ENCODE data around the gene CLDN9. TPM values are rescaled to one million over a fixed set of nuclear protein-coding genes. Genes with fewer than 3 reads are reported as not detected.

CLDN9 gene
- total RNA-seq, 1 donor from 2014 or later, result 0.99 TPM

DNA sequence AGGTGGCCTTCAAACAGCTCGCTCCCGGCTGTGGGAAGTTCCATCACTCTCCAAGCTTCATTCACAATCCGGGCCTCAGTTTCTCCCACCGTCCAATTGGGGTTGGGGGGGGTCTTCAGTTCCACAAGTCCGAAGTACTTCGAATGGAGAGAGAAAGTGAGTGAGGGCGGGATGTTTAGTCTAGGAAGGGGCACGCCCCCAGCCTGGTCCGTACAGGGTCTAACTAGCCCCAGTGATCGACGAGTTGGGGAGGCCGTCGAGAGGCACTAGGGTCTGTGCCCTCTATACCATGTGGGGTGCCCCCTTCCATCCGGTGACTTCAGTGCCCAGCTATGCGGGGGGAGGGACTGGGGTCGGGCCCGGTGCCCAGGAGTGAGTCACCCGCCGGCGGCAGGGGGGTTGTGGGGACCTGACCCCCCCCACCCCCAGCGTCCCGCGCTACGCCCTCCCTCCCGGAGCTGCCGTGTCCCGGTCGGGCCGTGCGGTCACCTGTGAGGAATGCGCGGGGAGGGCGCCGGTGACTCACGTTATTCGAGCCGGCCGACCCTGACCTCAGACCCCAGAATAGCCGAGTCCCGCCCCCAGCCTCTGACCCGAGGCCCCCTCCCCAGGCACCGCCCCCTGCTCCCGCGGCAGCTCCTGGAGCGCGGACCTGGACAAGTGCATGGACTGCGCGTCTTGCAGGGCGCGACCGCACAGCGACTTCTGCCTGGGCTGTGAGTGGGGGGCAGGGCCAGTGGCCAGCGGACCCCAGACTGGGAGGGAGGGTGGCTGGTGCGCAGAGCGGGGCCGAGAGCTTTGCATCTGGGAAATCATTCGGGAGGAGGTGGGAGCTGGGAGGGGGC, 8.1 kb downstream of the CLDN9 start:
- H3K9me3 Mint-ChIP-seq, result no peaks in the 10 kb centered on the region
- peak overlapping the region; percentile 94 for H3K4me3 Mint-ChIP-seq
- peaks cover 23% of the 10 kb centered on the region for H3K27me3 Mint-ChIP-seq
- peak overlapping the region; percentile 98 for H3K27ac Mint-ChIP-seq
- TF ChIP-seq, protein P1, sequence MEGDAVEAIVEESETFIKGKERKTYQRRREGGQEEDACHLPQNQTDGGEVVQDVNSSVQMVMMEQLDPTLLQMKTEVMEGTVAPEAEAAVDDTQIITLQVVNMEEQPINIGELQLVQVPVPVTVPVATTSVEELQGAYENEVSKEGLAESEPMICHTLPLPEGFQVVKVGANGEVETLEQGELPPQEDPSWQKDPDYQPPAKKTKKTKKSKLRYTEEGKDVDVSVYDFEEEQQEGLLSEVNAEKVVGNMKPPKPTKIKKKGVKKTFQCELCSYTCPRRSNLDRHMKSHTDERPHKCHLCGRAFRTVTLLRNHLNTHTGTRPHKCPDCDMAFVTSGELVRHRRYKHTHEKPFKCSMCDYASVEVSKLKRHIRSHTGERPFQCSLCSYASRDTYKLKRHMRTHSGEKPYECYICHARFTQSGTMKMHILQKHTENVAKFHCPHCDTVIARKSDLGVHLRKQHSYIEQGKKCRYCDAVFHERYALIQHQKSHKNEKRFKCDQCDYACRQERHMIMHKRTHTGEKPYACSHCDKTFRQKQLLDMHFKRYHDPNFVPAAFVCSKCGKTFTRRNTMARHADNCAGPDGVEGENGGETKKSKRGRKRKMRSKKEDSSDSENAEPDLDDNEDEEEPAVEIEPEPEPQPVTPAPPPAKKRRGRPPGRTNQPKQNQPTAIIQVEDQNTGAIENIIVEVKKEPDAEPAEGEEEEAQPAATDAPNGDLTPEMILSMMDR (conservative IDR thresholded peaks at IDR 0.05), result no peak
- no peak for DNase-seq (ENCODE audit: extremely low spot score, unreplicated experiment)
- H3K36me3 Mint-ChIP-seq, result peaks cover 5% of the 10 kb centered on the region
- peaks cover 36% of the 10 kb centered on the region for H3K4me1 Mint-ChIP-seq (ENCODE audit: unreplicated experiment)

DNA sequence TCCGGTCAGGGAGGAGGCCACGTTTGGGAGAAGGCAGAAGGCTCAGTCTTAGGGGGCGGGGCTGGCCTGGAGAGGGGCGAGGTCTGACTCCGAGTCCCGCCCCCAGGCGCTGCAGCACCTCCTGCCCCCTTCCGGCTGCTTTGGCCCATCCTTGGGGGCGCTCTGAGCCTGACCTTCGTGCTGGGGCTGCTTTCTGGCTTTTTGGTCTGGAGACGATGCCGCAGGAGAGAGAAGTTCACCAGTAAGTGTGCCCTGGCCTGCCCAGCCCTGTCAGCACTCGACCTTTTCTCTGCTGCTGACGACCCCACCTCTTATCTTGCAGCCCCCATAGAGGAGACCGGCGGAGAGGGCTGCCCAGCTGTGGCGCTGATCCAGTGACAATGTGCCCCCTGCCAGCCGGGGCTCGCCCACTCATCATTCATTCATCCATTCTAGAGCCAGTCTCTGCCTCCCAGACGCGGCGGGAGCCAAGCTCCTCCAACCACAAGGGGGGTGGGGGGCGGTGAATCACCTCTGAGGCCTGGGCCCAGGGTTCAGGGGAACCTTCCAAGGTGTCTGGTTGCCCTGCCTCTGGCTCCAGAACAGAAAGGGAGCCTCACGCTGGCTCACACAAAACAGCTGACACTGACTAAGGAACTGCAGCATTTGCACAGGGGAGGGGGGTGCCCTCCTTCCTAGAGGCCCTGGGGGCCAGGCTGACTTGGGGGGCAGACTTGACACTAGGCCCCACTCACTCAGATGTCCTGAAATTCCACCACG, 8.9 kb downstream of the CLDN9 start:
- peak; percentile 84 for DNase-seq (ENCODE audit: extremely low spot score, unreplicated experiment)

DNA sequence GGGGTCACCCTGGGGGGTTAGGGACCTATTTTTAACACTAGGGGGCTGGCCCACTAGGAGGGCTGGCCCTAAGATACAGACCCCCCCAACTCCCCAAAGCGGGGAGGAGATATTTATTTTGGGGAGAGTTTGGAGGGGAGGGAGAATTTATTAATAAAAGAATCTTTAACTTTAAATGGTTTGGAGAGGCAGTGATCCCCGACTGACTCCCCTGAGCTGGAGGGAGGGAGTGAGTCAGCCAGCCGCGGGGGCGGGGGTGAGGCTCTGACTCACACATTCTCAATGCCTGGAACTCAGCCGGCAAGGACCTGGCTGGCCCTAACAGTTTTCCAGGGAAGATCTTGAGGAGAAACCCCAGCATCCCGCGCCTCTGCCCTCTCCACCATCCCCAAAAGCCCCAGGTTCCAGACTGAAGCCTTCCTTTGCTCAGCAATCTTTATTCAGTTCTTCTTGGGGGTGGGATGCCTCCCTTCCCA, 9.5 kb downstream of the CLDN9 start:
- Mint-ChIP-seq H3K4me1 (ENCODE audit: unreplicated experiment) (peaks cover 36% of the 10 kb centered on the region), H3K9me3 (no peaks in the 10 kb centered on the region), H3K27ac (peak overlapping the region; percentile 98), H3K4me3 (peak overlapping the region; percentile 94), H3K27me3 (peaks cover 13% of the 10 kb centered on the region), H3K36me3 (peaks cover 5% of the 10 kb centered on the region)
- DNase-seq (ENCODE audit: extremely low spot score, unreplicated experiment), result no peak
- TF ChIP-seq, protein P1 (conservative IDR thresholded peaks at IDR 0.05), result no peak

More for the DNA sequence above, 8.9 kb downstream of the CLDN9 start:
- TF ChIP-seq, protein P1 (conservative IDR thresholded peaks at IDR 0.05), result peak; percentile 54
- Mint-ChIP-seq H3K27ac (peak overlapping the region; percentile 98), H3K9me3 (no peaks in the 10 kb centered on the region), H3K4me1 (ENCODE audit: unreplicated experiment) (peaks cover 36% of the 10 kb centered on the region), H3K36me3 (peaks cover 5% of the 10 kb centered on the region), H3K27me3 (peaks cover 18% of the 10 kb centered on the region), H3K4me3 (peak overlapping the region; percentile 94)

DNA sequence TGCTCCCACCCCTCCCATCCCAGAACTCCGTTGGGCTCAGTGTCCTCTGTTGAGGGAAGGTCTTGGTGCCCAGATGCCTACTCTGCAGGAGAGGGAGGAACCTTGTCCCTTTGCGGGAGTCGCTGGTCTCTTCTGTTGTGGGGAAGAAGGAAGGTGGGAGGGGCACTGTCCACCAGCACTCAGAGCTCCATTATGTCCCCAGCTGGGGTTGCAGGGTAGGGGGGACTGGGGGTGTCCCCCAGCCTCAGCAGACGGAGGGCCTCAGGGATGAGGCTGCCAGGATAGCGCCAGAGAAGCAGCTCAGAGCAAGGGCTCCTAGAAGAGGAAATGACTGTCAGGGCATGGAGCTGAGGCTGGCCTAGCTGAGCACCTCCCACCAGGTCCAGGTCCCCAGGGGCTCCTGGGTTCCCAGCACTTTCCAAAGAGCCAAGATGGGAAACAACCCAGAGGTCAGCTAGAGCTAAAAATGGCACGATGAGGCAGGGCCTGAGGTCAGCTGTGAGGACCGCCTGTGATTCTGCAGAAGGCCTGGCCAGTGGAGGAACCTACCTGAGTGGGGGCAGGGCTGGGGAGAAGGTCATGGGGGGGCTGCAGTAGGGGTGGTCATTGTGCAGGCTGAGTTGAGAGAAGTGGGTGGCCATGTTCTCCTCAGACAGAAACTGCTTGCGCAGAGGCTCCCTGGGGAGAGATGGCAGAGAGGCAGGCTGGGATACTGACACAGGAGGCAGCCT, 10.1 kb downstream of the CLDN9 start:
- TF ChIP-seq, protein P1 (conservative IDR thresholded peaks at IDR 0.05), result no peak
- DNase-seq (ENCODE audit: extremely low spot score, unreplicated experiment), result no peak
- Mint-ChIP-seq H3K36me3 (peaks cover 5% of the 10 kb centered on the region), H3K9me3 (no peaks in the 10 kb centered on the region), H3K4me3 (peak overlapping the region; percentile 94), H3K4me1 (ENCODE audit: unreplicated experiment) (peaks cover 36% of the 10 kb centered on the region), H3K27me3 (peaks cover 12% of the 10 kb centered on the region), H3K27ac (peak overlapping the region; percentile 98)

DNA sequence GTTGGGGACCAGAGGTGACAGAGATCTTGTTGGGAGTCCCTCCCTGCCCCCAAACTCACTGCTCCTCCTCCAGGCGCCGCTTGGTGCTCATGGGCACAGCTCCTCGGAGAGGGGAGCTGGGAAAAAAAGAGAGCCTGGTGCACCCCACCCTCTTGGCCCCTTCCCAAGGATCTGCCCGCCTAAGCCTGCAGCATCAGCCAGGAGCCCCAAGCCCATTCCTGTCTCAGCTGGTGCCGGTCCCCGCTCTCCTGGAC, 10.6 kb downstream of the CLDN9 start:
- no peaks in the 10 kb centered on the region for H3K9me3 Mint-ChIP-seq
- DNase-seq (ENCODE audit: extremely low spot score, unreplicated experiment), result no peak
- H3K27me3 Mint-ChIP-seq, result peaks cover 8% of the 10 kb centered on the region
- H3K36me3 Mint-ChIP-seq, result peaks cover 5% of the 10 kb centered on the region
- H3K4me3 Mint-ChIP-seq, result peak overlapping the region; percentile 94
- H3K4me1 Mint-ChIP-seq (ENCODE audit: unreplicated experiment), result peaks cover 36% of the 10 kb centered on the region
- peak overlapping the region; percentile 98 for H3K27ac Mint-ChIP-seq
- TF ChIP-seq, protein P1 (conservative IDR thresholded peaks at IDR 0.05), result no peak

All from type B pancreatic cell (in vitro differentiated cells).